ENCODE measurements around the gene TNP2. TPM values are rescaled to one million over a fixed set of nuclear protein-coding genes. Genes with fewer than 3 reads are reported as not detected.
A peak's percentile ranks its signal among the peaks of the same experiment; 100 is the strongest.

The TNP2 gene
- total and polyA plus RNA-seq, 9 of the 15 experiments (the other 6 are each of a cell fraction or from before 2014, with no cell fraction given) = not detected

- TF ChIP-seq ARID4B (CRISPR knock-in tag; IDR thresholded peaks at IDR 0.05) (peak; percentile 96), MXD1 (CRISPR knock-in tag; IDR thresholded peaks at IDR 0.05; ENCODE audit: borderline replicate concordance, poor library complexity, severe bottlenecking) (no peak), ZEB2 (IDR thresholded peaks at IDR 0.05) (no peak), ARID2 (IDR thresholded peaks at IDR 0.05) (no peak), NFIC (IDR thresholded peaks at IDR 0.05) (peak; percentile 28), AFF1 (IDR thresholded peaks at IDR 0.05; ENCODE audit: low read depth in 1 of 2, partially characterized antibody in 2 of 2) (no peak), NRF1 (conservative IDR thresholded peaks at IDR 0.05 in 1 of 2, IDR thresholded peaks at IDR 0.05 in 1 of 2) (peak; percentile 86 to 89), ZNF280A (IDR thresholded peaks at IDR 0.05; ENCODE audit: low read depth, partially characterized antibody) (no peak), ZNF445 (CRISPR knock-in tag; IDR thresholded peaks at IDR 0.05; ENCODE audit: low read depth) (no peak), TAF9B (IDR thresholded peaks at IDR 0.05; ENCODE audit: partially characterized antibody) (peak; percentile 98), FUS (optimal IDR thresholded peaks at IDR 0.05; ENCODE audit: low read depth, low read length) (no peak), SIRT6 (IDR thresholded peaks at IDR 0.05; ENCODE audit: low read depth, low read length) (no peak), DPF2 (IDR thresholded peaks at IDR 0.05) (peak; percentile 57; the same call in 1 of the 2 replicates), ID3 (CRISPR knock-in tag; IDR thresholded peaks at IDR 0.05) (no peak), ID3 (tag; IDR thresholded peaks at IDR 0.05) (peak; percentile 41; the same call in 1 of the 2 replicates), FOXP1 (CRISPR knock-in tag; IDR thresholded peaks at IDR 0.05) (peak; percentile 32; the same call in 1 of the 2 replicates)
Observed at GRCh38 chr16:11255737-11256660, 13.1 kb downstream of the TNP2 start, which contains the start of gene SOCS1 (continued).

Measured in K562 (cell line).